Endothelial cell of umbilical vein (primary cell): Measurements from ENCODE around the gene MFN2.

Experiments
- POLR2A ChIP-seq: IDR thresholded peaks from 2 replicates; pipeline ENCODE4 v1.6.1; 2012; ENCODE audit warnings: low read depth, mild to moderate bottlenecking, control low read depth, low read length
- POLR2AphosphoS5 ChIP-seq: IDR thresholded peaks from 2 replicates; pipeline ENCODE4 v1.6.1; 2012; ENCODE audit warnings: low read depth, mild to moderate bottlenecking, control low read depth, low read length, moderate library complexity; ENCODE audit not compliant: insufficient read depth
- TF ChIP-seq, protein P1 (sequence below), 2 donors: IDR thresholded peaks; 1 replicate in 1 of 2; 2 replicates in 1 of 2; pipeline ENCODE4 v1.5.1; 2011; ENCODE audit warnings: low read length in 2 of 2, mild to moderate bottlenecking in 2 of 2, moderate library complexity in 2 of 2, control low read depth in 1 of 2, inconsistent platforms in 1 of 2, low read depth in 1 of 2; ENCODE audit not compliant: insufficient read depth in 1 of 2; ENCODE audit errors: extremely low read depth in 1 of 2

DNA sequence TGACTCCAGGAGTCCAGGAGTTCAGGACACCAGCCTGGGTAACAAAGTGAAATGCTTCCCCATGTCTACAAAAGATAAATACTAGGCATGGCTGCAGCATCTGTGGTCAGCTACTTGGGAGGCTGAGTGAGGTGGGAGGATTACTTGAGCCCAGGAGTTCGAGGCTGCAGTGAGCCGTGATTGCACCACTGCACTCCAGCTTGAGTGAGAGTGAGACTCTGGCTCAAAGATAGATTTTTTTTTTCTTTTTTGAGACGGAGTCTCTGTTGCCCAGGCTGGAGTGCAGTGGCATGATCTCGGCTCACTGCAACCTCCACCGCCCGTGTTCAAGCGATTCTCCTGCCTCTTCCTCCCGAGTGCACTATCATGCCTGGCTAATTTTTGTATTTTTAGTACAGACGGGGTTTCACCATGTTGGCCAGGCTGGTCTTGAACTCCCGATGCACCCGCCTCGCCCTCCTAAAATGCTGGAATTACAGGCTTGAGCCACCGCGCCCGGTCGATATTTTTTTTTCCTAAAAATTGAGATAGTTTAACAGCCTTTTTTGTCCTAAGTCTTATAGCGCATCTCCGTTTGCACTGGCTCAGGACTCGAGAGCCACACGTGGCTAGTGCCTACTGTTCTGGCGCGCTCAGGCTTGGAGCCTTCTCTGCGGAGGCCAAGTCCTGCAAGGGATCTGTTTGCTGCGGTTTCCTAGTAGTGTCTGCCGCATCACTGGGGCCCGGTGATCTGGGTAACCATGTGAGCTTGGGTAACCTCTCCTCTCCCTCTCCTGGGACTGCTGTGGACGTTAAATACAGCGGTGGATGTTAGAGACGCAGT is 1.0 kb upstream of the MFN2 start:
- no peak for TF ChIP-seq POLR2A
- TF ChIP-seq, protein P1, sequence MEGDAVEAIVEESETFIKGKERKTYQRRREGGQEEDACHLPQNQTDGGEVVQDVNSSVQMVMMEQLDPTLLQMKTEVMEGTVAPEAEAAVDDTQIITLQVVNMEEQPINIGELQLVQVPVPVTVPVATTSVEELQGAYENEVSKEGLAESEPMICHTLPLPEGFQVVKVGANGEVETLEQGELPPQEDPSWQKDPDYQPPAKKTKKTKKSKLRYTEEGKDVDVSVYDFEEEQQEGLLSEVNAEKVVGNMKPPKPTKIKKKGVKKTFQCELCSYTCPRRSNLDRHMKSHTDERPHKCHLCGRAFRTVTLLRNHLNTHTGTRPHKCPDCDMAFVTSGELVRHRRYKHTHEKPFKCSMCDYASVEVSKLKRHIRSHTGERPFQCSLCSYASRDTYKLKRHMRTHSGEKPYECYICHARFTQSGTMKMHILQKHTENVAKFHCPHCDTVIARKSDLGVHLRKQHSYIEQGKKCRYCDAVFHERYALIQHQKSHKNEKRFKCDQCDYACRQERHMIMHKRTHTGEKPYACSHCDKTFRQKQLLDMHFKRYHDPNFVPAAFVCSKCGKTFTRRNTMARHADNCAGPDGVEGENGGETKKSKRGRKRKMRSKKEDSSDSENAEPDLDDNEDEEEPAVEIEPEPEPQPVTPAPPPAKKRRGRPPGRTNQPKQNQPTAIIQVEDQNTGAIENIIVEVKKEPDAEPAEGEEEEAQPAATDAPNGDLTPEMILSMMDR (IDR thresholded peaks at IDR 0.05; ENCODE audit: extremely low read depth in 1 of 2, insufficient read depth in 1 of 2, low read depth in 1 of 2, low read length in 2 of 2): no peak
- TF ChIP-seq POLR2AphosphoS5: no peak
